Esophagus muscularis mucosa (tissue), 4 donors: ENCODE results near the gene ATOH1. TPM values are rescaled to one million over a fixed set of nuclear protein-coding genes. Genes with fewer than 3 reads are reported as not detected.

Source experiments
- DNase-seq: peaks from one replicate; pipeline ENCODE4 v3.0.0-alpha.2; 2017; ENCODE audit errors: extremely low spot score
- H3K27ac ChIP-seq, 4 donors: fragments of 200-600 bp; sonication (generic); replicated peaks in 1 of 4; 1 replicate in 3 of 4; 2 replicates in 1 of 4; pipeline ENCODE4 v1.5.1; 2016 to 2019; ENCODE audit warnings: mild to moderate bottlenecking in 1 of 4
- H3K27me3 ChIP-seq, 4 donors: fragments of 200-600 bp; sonication (generic); one replicate each; pipeline versions ENCODE4 v1.5.1 to v1.6.0; 2016 to 2019
- H3K36me3 ChIP-seq, 4 donors: fragments of 200-600 bp; sonication (generic); one replicate each; pipeline ENCODE4 v1.5.1; 2016 to 2019
- H3K4me1 ChIP-seq, 4 donors: fragments of 200-600 bp; sonication (generic); one replicate each; pipeline ENCODE4 v1.5.1; 2016 to 2019
- H3K4me3 ChIP-seq, 4 donors: fragments of 200-600 bp; sonication (generic); 1 replicate in 2 of 4; 2 replicates in 2 of 4; pipeline ENCODE4 v1.5.1; 2016 to 2019; ENCODE audit warnings: mild to moderate bottlenecking in 4 of 4, moderate library complexity in 1 of 4
- H3K9me3 ChIP-seq, 4 donors: fragments of 200-600 bp; sonication (generic); 1 replicate in 3 of 4; 2 replicates in 1 of 4; pipeline ENCODE4 v1.5.1; 2016 to 2019
- EP300 ChIP-seq: sonication (generic); formaldehyde crosslinking; IDR thresholded peaks from one replicate; pipeline ENCODE4 v1.6.1; 2017; ENCODE audit warnings: antibody characterized with exemption
- POLR2A ChIP-seq: fragments of 450-650 bp; IDR thresholded peaks from one replicate; pipeline ENCODE4 v1.6.1; 2017; ENCODE audit warnings: antibody characterized with exemption, moderate library complexity, mild to moderate bottlenecking, low read depth
- POLR2AphosphoS5 ChIP-seq, 2 donors: sonication (generic); formaldehyde crosslinking; IDR thresholded peaks; one replicate each; pipeline ENCODE4 v1.6.1; 2017; ENCODE audit warnings: antibody characterized with exemption in 2 of 2
- WGBS: methylation state at CpG from one replicate; pipeline ENCODE4 v1.1.5; 2018; 5-methylcytosine and 5-hydroxymethylcytosine counted together
- intact Hi-C: fragments of 100-400 bp; cut with DNase I; formaldehyde crosslinking; loops from one replicate; pipeline ENCODE4 v1.15.1; 2023
- total RNA-seq, 4 donors: library from RNA; depleted of rRNA; stranded (reverse); fragments of >200 nt; gene quantifications; one replicate each; pipeline versions ENCODE4 v1.1.0 to v1.2.1, GENCODE V29; 2016
- TF ChIP-seq, protein P1 (sequence below), 3 experiments: fragments of 200-600 bp in 2 of 3; fragments of 450-650 bp in 1 of 3; sonication (generic) in 2 of 3; IDR thresholded peaks; one replicate each; pipeline ENCODE4 v1.5.1; 2017 to 2019; ENCODE audit warnings: antibody characterized with exemption in 3 of 3, mild to moderate bottlenecking in 2 of 3, moderate library complexity in 1 of 3

The ATOH1 gene
- total RNA-seq, 4 donors from 2014 or later: not detected

DNA sequence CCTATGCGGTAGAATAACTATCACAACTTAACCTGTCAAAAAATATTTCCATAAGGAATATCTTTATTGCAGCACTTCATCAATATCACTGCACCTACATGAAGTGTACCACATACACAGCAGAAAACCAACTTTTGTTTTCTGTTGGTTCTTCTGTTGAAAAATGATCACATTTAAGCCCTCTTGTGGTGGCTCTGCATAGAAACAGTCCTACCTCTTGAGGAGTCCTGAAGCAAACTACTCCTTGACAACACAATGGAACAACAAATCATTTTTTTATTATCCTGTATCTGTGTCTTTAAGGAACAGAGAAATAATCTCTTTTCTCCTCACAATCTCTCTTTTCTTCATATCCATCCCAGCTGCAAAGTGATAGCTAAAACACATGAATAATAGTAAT lies 39.8 kb upstream of the ATOH1 start:
- TF ChIP-seq POLR2A: no peak
- TF ChIP-seq, protein P1, sequence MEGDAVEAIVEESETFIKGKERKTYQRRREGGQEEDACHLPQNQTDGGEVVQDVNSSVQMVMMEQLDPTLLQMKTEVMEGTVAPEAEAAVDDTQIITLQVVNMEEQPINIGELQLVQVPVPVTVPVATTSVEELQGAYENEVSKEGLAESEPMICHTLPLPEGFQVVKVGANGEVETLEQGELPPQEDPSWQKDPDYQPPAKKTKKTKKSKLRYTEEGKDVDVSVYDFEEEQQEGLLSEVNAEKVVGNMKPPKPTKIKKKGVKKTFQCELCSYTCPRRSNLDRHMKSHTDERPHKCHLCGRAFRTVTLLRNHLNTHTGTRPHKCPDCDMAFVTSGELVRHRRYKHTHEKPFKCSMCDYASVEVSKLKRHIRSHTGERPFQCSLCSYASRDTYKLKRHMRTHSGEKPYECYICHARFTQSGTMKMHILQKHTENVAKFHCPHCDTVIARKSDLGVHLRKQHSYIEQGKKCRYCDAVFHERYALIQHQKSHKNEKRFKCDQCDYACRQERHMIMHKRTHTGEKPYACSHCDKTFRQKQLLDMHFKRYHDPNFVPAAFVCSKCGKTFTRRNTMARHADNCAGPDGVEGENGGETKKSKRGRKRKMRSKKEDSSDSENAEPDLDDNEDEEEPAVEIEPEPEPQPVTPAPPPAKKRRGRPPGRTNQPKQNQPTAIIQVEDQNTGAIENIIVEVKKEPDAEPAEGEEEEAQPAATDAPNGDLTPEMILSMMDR (IDR thresholded peaks at IDR 0.05): no peak
- TF ChIP-seq EP300: no peak
- TF ChIP-seq POLR2AphosphoS5 (IDR thresholded peaks at IDR 0.05): no peak
- no peak overlapping the region for H3K4me3 ChIP-seq
- no peaks in the 10 kb centered on the region for H3K4me1 ChIP-seq
- peaks cover 0 to 5% (median 0%) of the 10 kb centered on the region in 4 donors for H3K27me3 ChIP-seq
- WGBS: 84% methylated on average over 1 of the region's 1 CpG
- H3K27ac ChIP-seq: no peak overlapping the region
- DNase-seq: no peak
- intact Hi-C loops: no loop called here
- H3K36me3 ChIP-seq: no peaks in the 10 kb centered on the region
- no peaks in the 10 kb centered on the region for H3K9me3 ChIP-seq

DNA sequence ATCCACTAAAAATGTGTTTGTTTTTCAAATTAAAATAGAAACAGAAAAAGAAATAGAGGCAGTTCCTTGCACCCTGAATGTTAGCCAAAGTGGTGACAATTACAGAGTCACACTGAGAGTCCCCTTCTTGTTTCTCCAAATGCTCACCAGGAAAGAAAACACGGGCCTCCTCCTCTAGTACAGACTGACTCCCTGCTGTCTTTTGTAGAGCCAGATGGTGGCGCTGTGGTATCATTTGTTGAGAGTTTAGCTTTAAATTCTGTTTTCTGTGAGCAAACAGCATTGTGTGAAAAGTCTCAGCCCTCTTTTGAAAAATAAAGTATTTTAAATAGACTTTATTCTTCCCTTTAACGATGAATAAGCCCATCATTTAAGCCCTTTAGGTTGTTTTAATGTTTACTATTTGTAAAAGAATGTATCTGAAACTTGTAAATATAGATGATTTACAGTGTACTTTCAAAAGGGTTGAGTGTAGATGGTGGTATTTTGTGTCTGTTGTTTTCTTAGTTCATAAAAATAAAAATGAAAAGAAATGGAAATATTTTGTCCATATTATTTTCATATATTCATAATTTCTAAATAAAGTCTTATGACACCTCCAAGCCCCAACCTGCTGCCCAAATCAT lies 36.9 kb upstream of the ATOH1 start:
- no peaks in the 10 kb centered on the region for H3K4me1 ChIP-seq

DNA sequence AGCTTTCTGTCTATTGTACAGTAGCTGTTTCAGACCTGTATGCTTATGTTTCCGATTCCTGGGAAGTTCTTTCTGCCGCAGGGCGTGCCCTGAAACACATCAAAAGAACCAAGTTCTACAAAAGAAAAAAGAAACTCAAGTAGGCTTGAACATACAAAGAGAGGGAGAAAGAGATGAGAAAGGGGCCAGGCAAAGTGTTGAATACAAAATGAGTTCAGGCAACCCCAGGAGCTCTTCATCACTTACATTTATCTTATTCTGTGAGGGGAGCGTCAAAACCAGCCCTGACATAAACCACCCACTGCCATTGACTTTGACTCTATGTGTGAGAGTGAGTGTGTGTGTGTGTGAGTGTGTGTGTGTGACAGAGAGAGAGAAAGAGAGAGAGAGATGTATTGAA lies 26.5 kb upstream of the ATOH1 start:
- intact Hi-C loops: no loop called here
- WGBS: 67% methylated on average over 4 of the region's 4 CpGs
- no peak for DNase-seq
- Histone ChIP-seq H3K4me1 (no peaks in the 10 kb centered on the region), H3K27me3 (no peaks in the 10 kb centered on the region), H3K36me3 (no peaks in the 10 kb centered on the region), H3K4me3 (no peak overlapping the region), H3K27ac (no peak overlapping the region), H3K9me3 (no peaks in the 10 kb centered on the region)
- TF ChIP-seq EP300 (no peak), POLR2A (no peak), POLR2AphosphoS5 (IDR thresholded peaks at IDR 0.05) (no peak)
- TF ChIP-seq, protein P1 (IDR thresholded peaks at IDR 0.05): no peak

More for the DNA sequence above, 36.9 kb upstream of the ATOH1 start:
- TF ChIP-seq POLR2AphosphoS5 (IDR thresholded peaks at IDR 0.05): no peak
- no peak for TF ChIP-seq EP300
- TF ChIP-seq, protein P1 (IDR thresholded peaks at IDR 0.05): peak; percentile 66 to 78 (median 67)
- under 1% methylated on average over 3 of the region's 3 CpGs for WGBS
- no peak overlapping the region for H3K4me3 ChIP-seq
- H3K9me3 ChIP-seq: no peaks in the 10 kb centered on the region
- H3K36me3 ChIP-seq: no peaks in the 10 kb centered on the region
- no peak for DNase-seq
- peaks cover 0 to 12% (median 0%) of the 10 kb centered on the region in 4 donors for H3K27me3 ChIP-seq
- intact Hi-C loops: loop anchor here (5.0 kb wide), 1 partner anchor 336 kb away; no protein-coding TSS in a partner anchor
- no peak overlapping the region for H3K27ac ChIP-seq

DNA sequence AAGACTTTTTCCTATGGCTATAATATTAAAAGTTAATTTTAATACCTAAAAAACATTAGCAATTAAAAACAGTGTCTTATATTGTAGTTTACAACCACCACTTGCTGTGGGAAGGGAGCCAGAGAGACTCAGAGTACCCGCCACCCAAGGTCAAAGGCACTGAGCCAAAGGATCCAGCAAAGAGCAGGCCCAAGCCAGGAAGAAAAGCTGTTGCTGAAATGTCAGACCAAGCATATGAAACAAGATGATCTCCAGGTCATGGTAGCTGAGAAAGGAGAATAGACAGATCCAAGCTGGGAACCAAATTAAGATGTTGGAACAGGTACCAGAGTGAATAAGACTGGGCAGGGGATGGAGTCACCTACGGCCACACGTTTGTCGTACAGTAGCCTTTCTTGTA lies 18.8 kb upstream of the ATOH1 start:
- intact Hi-C loops: no loop called here
- H3K27ac ChIP-seq: peak overlapping the region in 1 of 4 donors; percentile 45
- no peak overlapping the region for H3K4me3 ChIP-seq
- no peaks in the 10 kb centered on the region for H3K9me3 ChIP-seq
- H3K36me3 ChIP-seq: no peaks in the 10 kb centered on the region
- H3K27me3 ChIP-seq: no peaks in the 10 kb centered on the region
- WGBS: 48% methylated on average over 4 of the region's 4 CpGs
- TF ChIP-seq POLR2A (no peak), EP300 (no peak), POLR2AphosphoS5 (IDR thresholded peaks at IDR 0.05) (peak in 1 of 2 donors; percentile 34)
- TF ChIP-seq, protein P1 (IDR thresholded peaks at IDR 0.05): no peak
- peaks cover 12 to 17% (median 14%) of the 10 kb centered on the region in 4 donors for H3K4me1 ChIP-seq
- DNase-seq: no peak
